ENCODE measurements around the gene SLAMF6.
A peak's percentile ranks its signal among the peaks of the same experiment; 100 is the strongest.
"Not testable (repeated sequence)": the region's sequence is repeated elsewhere in the genome, so short reads cannot be mapped to it uniquely, and the experiment has no call there.

SLAMF6 gene

DNA sequence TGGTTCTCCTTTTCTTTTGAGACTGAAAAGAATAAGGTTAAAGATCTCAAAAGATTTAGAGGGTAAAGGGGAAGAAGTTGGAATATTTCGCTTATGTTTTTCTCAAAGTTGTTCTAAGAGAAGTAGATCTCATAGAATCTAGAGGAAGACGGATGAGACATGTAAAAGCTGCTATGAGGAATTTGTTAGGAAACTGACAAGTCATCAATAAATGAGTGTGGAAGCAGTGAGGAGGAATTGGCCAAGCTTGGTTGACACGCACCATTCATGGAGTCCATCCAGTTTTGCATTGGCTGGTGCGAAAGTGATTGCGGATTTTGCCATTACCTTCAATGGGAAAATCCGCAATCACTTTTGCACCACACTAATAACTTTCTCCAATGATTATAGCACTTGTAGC lies 20.0 kb downstream of the SLAMF6 start:
- CTCF ChIA-PET, result no interaction called here

DNA sequence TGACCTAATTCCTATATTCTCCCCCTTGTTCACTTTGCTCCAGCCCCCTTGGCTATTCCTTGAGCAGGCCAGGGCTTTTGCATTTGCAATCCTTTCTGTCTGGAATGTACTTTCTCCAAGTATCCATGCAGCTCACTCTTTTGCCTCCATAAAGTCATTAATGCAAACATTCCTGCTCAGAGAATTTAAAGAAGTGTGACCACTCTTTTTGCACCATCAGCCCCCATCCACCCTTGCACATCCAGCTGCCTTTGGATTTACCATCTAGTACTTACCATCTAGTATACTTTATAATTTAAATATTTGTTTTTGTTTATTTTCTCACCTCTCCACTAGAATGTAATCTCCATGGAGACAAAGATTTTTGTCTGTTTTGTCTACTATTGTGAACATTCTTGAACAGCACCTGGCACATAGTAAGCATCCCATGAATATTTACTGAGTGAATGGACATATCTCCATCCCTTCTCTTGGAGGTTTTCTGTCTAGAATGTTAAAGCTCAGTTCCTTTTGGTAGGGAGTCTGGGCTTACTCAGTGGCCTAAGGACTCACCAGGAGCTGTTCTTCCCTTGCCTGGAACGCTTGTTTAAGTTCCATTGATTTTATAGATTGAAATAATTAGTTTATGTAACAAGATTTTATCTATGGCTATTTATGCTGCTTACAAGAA lies 22.6 kb downstream of the SLAMF6 start:
- ChIA-PET POLR2A (no interaction called here), CTCF (interaction anchor here (1.0 kb wide), 1 partner anchor 72 kb away, joined by 3 read pairs; no protein-coding TSS in a partner anchor)
- H3K4me3 ChIP-seq (ENCODE audit: low read depth, low read length), result no peak overlapping the region
- TF ChIP-seq, protein P1, sequence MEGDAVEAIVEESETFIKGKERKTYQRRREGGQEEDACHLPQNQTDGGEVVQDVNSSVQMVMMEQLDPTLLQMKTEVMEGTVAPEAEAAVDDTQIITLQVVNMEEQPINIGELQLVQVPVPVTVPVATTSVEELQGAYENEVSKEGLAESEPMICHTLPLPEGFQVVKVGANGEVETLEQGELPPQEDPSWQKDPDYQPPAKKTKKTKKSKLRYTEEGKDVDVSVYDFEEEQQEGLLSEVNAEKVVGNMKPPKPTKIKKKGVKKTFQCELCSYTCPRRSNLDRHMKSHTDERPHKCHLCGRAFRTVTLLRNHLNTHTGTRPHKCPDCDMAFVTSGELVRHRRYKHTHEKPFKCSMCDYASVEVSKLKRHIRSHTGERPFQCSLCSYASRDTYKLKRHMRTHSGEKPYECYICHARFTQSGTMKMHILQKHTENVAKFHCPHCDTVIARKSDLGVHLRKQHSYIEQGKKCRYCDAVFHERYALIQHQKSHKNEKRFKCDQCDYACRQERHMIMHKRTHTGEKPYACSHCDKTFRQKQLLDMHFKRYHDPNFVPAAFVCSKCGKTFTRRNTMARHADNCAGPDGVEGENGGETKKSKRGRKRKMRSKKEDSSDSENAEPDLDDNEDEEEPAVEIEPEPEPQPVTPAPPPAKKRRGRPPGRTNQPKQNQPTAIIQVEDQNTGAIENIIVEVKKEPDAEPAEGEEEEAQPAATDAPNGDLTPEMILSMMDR (IDR thresholded peaks at IDR 0.05; ENCODE audit: insufficient read depth, low read length, missing control alignments), result no peak
- DNase-seq (ENCODE audit: low read depth, low spot score), result no peak

More for the DNA sequence above, 20.0 kb downstream of the SLAMF6 start:
- POLR2A ChIA-PET, result no interaction called here
- TF ChIP-seq, protein P1 (IDR thresholded peaks at IDR 0.05; ENCODE audit: insufficient read depth, low read length, missing control alignments), result no peak
- DNase-seq (ENCODE audit: low read depth, low spot score), result no peak
- no peak overlapping the region for H3K4me3 ChIP-seq (ENCODE audit: low read depth, low read length)

DNA sequence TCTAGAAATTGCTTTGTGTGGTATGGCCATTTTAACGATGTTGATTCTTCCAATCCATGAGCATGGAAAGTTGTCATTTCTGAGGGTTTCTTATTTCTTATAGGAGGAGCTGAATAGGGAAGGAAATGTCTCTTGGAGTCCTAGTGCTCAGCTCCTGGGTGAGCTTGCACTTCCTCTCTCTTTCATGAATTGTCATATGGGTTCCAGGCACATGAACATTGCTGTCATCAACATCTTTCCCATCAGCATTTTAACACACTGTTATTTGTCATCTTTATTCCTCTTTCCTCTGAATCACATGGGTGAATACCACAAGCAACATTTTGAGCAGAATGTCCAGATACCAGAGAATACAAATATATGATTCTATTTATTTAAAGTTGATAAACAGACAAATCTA lies 23.4 kb downstream of the SLAMF6 start:
- CTCF ChIA-PET, result no interaction called here

DNA sequence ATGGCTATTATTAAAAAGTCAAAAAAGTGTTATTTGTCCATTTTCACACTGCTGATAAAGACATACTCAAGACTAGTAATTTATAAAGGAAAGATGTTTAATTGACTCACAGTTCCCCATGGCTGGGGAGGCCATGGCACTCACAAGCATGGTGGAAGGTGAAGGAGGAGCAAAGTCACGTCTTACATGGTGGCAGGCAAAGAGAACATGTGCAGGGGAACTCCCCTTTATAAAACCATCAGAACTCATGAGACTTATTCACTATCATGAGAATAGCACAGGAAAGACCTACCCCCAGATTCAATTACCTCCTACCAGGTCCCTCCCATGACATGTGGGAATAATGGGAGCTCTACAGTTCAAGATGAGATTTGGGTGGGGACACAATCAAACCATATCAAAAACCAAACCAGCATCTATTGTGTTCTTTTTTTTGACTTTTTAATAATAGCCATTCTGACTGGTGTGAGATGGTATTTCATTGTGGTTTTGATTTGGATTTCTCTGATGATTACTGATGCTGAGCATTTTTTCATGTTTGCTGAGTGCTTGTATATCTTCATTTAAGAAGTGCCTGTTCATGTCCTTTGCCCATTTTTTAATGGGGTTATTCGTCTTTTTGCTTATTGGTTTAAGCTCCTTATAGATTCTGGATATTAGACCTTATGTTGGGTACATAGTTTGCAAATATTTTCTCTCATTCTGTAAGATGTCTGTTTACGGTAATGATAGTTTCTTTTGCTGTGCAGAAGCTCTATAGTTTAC lies 24.6 kb downstream of the SLAMF6 start:
- CTCF ChIA-PET; H3K4me3 ChIP-seq (ENCODE audit: low read depth, low read length); POLR2A ChIA-PET; DNase-seq (ENCODE audit: low read depth, low spot score): not testable (repeated sequence)

More for the DNA sequence above, 23.4 kb downstream of the SLAMF6 start:
- H3K4me3 ChIP-seq (ENCODE audit: low read depth, low read length), result no peak overlapping the region
- TF ChIP-seq, protein P1 (IDR thresholded peaks at IDR 0.05; ENCODE audit: insufficient read depth, low read length, missing control alignments), result no peak
- POLR2A ChIA-PET, result no interaction called here
- no peak for DNase-seq (ENCODE audit: low read depth, low spot score)

DNA sequence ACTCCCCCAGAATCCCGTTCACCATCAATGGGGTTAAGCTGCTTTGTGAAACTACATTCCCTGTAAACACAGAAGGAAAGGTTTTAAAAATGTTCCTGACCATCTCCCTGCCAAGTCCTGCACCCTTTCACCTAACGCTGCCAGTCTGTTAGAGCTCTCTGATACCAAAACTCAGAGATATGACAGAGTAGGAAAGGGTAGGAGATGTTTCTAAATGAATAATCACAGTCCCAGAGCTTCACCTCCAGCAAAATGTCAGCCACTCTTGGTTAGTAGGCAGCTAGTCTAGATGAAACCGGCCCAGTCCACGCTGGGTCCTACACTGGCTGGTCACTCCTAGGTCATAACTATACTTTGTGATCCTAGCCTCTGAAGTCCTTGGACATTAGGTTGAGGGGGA lies 26.7 kb downstream of the SLAMF6 start:
- POLR2A ChIA-PET, result no interaction called here
- TF ChIP-seq, protein P1 (IDR thresholded peaks at IDR 0.05; ENCODE audit: insufficient read depth, low read length, missing control alignments), result no peak
- CTCF ChIA-PET, result no interaction called here
- no peak overlapping the region for H3K4me3 ChIP-seq (ENCODE audit: low read depth, low read length)
- no peak for DNase-seq (ENCODE audit: low read depth, low spot score)

DNA sequence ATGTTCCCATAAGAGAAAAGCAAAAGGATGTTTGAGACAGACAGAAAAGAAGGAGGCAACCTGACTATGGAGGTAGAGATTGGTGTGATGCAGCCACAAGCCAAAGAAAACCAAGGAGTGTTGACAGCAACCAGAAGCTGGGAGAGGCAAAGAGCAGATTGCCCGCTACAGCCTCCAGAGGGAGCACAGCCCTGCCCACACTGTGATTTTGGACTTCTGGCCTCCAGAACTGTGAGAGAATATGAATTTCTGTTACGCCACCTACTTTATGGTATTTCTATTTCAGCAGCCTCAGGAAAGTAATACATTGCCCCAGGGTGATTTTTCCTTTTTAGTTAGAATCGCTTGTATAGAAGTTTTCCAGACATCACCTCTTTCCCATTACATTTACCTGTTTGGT lies 28.4 kb downstream of the SLAMF6 start:
- DNase-seq (ENCODE audit: low read depth, low spot score), result no peak
- H3K4me3 ChIP-seq (ENCODE audit: low read depth, low read length), result no peak overlapping the region
- ChIA-PET POLR2A (no interaction called here), CTCF (no interaction called here)
- TF ChIP-seq, protein P1 (IDR thresholded peaks at IDR 0.05; ENCODE audit: insufficient read depth, low read length, missing control alignments), result peak; percentile 21
